ENCODE data around the gene SLC36A3.

DNA sequence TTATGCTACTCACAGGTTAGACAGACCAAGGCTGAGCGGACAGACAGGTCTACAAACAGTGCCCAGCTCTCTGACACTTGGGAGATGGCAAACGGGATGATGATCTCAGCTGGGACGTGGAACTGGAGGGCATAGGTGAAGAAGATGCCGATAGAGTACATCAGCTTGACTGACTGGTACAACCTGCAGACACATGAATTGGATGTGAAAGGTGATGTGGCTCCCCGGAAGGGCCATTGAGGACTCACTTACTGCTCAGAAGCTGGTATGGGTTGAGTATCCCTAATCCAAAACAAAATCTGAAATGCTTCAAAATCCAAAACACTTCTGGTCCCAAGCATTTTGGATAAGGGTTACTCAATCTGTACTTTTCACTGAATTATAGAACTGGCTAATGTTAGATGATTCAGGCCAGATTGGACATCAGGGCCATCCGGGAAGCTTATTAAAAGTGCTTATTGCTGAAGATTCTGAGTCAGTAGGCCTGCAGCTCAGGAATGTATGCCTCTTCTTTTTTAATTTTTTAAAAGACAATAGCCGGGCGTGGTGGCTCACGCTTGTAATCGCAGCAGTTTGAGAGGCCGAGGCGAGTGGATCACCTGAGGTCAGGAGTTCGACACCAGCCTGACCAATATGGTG is 22.4 kb downstream of the SLC36A3 start:
- TF ChIP-seq, protein P1, sequence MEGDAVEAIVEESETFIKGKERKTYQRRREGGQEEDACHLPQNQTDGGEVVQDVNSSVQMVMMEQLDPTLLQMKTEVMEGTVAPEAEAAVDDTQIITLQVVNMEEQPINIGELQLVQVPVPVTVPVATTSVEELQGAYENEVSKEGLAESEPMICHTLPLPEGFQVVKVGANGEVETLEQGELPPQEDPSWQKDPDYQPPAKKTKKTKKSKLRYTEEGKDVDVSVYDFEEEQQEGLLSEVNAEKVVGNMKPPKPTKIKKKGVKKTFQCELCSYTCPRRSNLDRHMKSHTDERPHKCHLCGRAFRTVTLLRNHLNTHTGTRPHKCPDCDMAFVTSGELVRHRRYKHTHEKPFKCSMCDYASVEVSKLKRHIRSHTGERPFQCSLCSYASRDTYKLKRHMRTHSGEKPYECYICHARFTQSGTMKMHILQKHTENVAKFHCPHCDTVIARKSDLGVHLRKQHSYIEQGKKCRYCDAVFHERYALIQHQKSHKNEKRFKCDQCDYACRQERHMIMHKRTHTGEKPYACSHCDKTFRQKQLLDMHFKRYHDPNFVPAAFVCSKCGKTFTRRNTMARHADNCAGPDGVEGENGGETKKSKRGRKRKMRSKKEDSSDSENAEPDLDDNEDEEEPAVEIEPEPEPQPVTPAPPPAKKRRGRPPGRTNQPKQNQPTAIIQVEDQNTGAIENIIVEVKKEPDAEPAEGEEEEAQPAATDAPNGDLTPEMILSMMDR (conservative IDR thresholded peaks at IDR 0.05; ENCODE audit: low read depth, low read length): no peak
- no peak for TF ChIP-seq POLR2A (IDR thresholded peaks at IDR 0.05; ENCODE audit: low read depth, low read length)
- TF ChIP-seq CEBPB (IDR thresholded peaks at IDR 0.05; ENCODE audit: low read depth, low read length): no peak
- no peak for TF ChIP-seq RFX5 (IDR thresholded peaks at IDR 0.05; ENCODE audit: low read depth, low read length)
- TF ChIP-seq BHLHE40 (IDR thresholded peaks at IDR 0.05; ENCODE audit: low read depth, low read length): no peak
- TF ChIP-seq, protein P2, sequence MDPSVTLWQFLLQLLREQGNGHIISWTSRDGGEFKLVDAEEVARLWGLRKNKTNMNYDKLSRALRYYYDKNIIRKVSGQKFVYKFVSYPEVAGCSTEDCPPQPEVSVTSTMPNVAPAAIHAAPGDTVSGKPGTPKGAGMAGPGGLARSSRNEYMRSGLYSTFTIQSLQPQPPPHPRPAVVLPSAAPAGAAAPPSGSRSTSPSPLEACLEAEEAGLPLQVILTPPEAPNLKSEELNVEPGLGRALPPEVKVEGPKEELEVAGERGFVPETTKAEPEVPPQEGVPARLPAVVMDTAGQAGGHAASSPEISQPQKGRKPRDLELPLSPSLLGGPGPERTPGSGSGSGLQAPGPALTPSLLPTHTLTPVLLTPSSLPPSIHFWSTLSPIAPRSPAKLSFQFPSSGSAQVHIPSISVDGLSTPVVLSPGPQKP (IDR thresholded peaks at IDR 0.05; ENCODE audit: borderline replicate concordance, low read depth, low read length): no peak
- no peak for TF ChIP-seq SMC3 (IDR thresholded peaks at IDR 0.05; ENCODE audit: low read depth, low read length)
- TF ChIP-seq RAD21 (IDR thresholded peaks at IDR 0.05; ENCODE audit: low read length): no peak
- no peak for TF ChIP-seq FOS (IDR thresholded peaks at IDR 0.05; ENCODE audit: low read depth, low read length)
- TF ChIP-seq, protein P3, sequence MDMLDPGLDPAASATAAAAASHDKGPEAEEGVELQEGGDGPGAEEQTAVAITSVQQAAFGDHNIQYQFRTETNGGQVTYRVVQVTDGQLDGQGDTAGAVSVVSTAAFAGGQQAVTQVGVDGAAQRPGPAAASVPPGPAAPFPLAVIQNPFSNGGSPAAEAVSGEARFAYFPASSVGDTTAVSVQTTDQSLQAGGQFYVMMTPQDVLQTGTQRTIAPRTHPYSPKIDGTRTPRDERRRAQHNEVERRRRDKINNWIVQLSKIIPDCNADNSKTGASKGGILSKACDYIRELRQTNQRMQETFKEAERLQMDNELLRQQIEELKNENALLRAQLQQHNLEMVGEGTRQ (IDR thresholded peaks at IDR 0.05; ENCODE audit: low read depth, low read length): no peak
- no peak for TF ChIP-seq RCOR1 (IDR thresholded peaks at IDR 0.05; ENCODE audit: insufficient replicate concordance, low read length)
- TF ChIP-seq MAFK (IDR thresholded peaks at IDR 0.05; ENCODE audit: low read depth, low read length): no peak
- TF ChIP-seq MXI1 (IDR thresholded peaks at IDR 0.05; ENCODE audit: borderline replicate concordance, low read depth, low read length): no peak
- no peak for TF ChIP-seq MAZ (IDR thresholded peaks at IDR 0.05; ENCODE audit: borderline replicate concordance, low read depth, low read length)

Measured in IMR-90 (cell line).